ENCODE measurements around the gene DPF1.

DNA sequence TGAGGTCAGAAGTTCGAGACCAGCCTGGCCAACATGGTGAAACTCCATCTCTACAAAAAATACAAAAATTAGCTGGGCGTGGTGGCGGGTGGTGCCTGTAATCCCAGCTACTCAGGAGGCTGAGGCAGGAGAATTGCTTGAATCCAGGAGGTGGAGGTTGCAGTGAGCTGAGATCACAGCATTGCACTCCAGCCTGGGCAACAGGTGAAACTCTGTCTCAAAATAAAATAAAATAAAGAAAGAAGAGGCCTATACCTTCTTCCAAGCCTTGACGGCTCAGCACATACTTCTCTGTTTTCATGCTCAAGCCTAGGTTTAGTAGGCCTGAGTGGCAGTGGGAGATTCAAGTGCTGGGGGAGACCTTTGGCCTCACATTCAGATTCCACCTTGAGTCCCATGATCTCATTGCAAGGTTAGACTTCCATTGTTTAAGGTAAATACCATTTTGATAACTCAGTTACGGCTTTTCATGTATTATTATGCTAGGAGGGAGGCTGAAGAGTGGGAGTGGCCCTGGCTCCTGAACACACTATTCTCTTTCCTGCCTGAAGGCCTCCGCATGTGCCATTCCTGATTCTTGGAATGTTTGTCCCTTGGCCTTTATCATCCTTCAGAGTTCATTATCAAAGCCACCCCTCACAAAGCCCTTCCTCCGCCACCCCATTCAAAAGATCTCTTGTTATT, 38.7 kb upstream of the DPF1 start:
- TF ChIP-seq CSDC2 (CRISPR knock-in tag; IDR thresholded peaks at IDR 0.05) (no peak), OSR1 (CRISPR knock-in tag; IDR thresholded peaks at IDR 0.05) (no peak)
